HepG2 (cell line): ENCODE measurements around the gene CDR2L. TPM values are rescaled to one million over a fixed set of nuclear protein-coding genes. Genes with fewer than 3 reads are reported as not detected.
A peak's percentile ranks its signal among the peaks of the same experiment; 100 is the strongest.

ENCODE experiments used
- CREM ChIP-seq, 2 experiments: sonication (generic) in 1 of 2; formaldehyde crosslinking in 1 of 2; IDR thresholded peaks; 2 replicates each; pipeline versions ENCODE4 v1.4.0 to v1.6.1; 2016 to 2020; ENCODE audit warnings: antibody characterized with exemption in 1 of 2, mild to moderate bottlenecking in 1 of 2, missing genetic modification reagents in 1 of 2
- KDM5B ChIP-seq: sonication (generic); formaldehyde crosslinking; IDR thresholded peaks from 2 replicates; pipeline ENCODE4 v1.4.0; 2020; ENCODE audit warnings: missing genetic modification reagents, mild to moderate bottlenecking, borderline replicate concordance
- MAF1 ChIP-seq: sonication (generic); formaldehyde crosslinking; IDR thresholded peaks from 2 replicates; pipeline ENCODE4 v1.5.0; 2020; ENCODE audit warnings: missing genetic modification reagents, borderline replicate concordance
- MTA3 ChIP-seq: sonication (generic); formaldehyde crosslinking; IDR thresholded peaks from 2 replicates; pipeline ENCODE4 v1.4.0; 2020; ENCODE audit warnings: missing genetic modification reagents
- MXD4 ChIP-seq: IDR thresholded peaks from 2 replicates; pipeline ENCODE4 v1.6.1; 2016; ENCODE audit warnings: mild to moderate bottlenecking, missing biosample characterization, missing genetic modification reagents
- PAF1 ChIP-seq: IDR thresholded peaks from 2 replicates; pipeline ENCODE4 v1.6.1; 2016; ENCODE audit warnings: missing genetic modification reagents, missing compliant biosample characterization
- PCBP2 ChIP-seq: fragments of 200-400 bp; formaldehyde crosslinking; optimal IDR thresholded peaks from 2 replicates; pipeline ENCODE3; 2018; ENCODE audit warnings: low read length, low read depth; ENCODE audit not compliant: poor library complexity, severe bottlenecking
- PHB2 ChIP-seq: fragments of 450-650 bp; IDR thresholded peaks from 2 replicates; pipeline ENCODE4 v1.6.1; 2018; ENCODE audit not compliant: partially characterized antibody
- PHF21A ChIP-seq: sonication (generic); formaldehyde crosslinking; IDR thresholded peaks from 2 replicates; pipeline ENCODE4 v1.5.0; 2020; ENCODE audit warnings: mild to moderate bottlenecking, missing genetic modification reagents
- SMAD3 ChIP-seq: sonication (generic); formaldehyde crosslinking; IDR thresholded peaks from 2 replicates; pipeline ENCODE4 v1.4.0; 2020; ENCODE audit warnings: missing genetic modification reagents
- TAF1 ChIP-seq: sonication (generic); formaldehyde crosslinking; IDR thresholded peaks from 2 replicates; pipeline ENCODE4 v1.4.0; 2020; ENCODE audit warnings: missing genetic modification reagents
- TCF12 ChIP-seq, 2 experiments: fragments of 450-650 bp in 1 of 2; sonication (generic) in 1 of 2; formaldehyde crosslinking in 1 of 2; IDR thresholded peaks; 2 replicates each; pipeline versions ENCODE4 v1.6.1 to v1.8.0; 2017 to 2022; ENCODE audit warnings: antibody characterized with exemption in 1 of 2, mild to moderate bottlenecking in 1 of 2, missing genetic modification reagents in 1 of 2, moderate library complexity in 1 of 2
- TERF1 ChIP-seq: sonication (generic); formaldehyde crosslinking; IDR thresholded peaks from 2 replicates; pipeline ENCODE4 v1.8.0; 2022; ENCODE audit warnings: mild to moderate bottlenecking, missing genetic modification reagents, moderate library complexity
- TFDP1 ChIP-seq: IDR thresholded peaks from 2 replicates; pipeline ENCODE4 v1.6.1; 2016; ENCODE audit warnings: missing compliant biosample characterization, missing genetic modification reagents, borderline replicate concordance
- ZBTB43 ChIP-seq: sonication (generic); formaldehyde crosslinking; conservative IDR thresholded peaks from 2 replicates; pipeline ENCODE4 v1.4.0; 2020; ENCODE audit warnings: missing genetic modification reagents
- ZFP36L1 ChIP-seq: sonication (generic); formaldehyde crosslinking; IDR thresholded peaks from 2 replicates; pipeline ENCODE4 v1.8.0; 2022; ENCODE audit warnings: mild to moderate bottlenecking, missing genetic modification reagents, moderate library complexity
- ZNF281 ChIP-seq: sonication (generic); formaldehyde crosslinking; IDR thresholded peaks from 2 replicates; pipeline ENCODE4 v1.4.0; 2020; ENCODE audit warnings: missing genetic modification reagents, borderline replicate concordance
- ZNF616 ChIP-seq: sonication (generic); formaldehyde crosslinking; IDR thresholded peaks from 2 replicates; pipeline ENCODE4 v1.5.0; 2020; ENCODE audit warnings: low read depth, mild to moderate bottlenecking, missing genetic modification reagents
- ZNF660 ChIP-seq: sonication (generic); formaldehyde crosslinking; IDR thresholded peaks from 2 replicates; pipeline ENCODE4 v1.5.1; 2020; ENCODE audit warnings: mild to moderate bottlenecking, low read depth, missing genetic modification reagents, borderline replicate concordance
- ZNF839 ChIP-seq: sonication (generic); formaldehyde crosslinking; IDR thresholded peaks from 2 replicates; pipeline ENCODE4 v1.4.0; 2020; ENCODE audit warnings: missing genetic modification reagents, mild to moderate bottlenecking, borderline replicate concordance
- ZSCAN29 ChIP-seq: sonication (generic); formaldehyde crosslinking; conservative IDR thresholded peaks from 2 replicates; pipeline ENCODE4 v1.4.0; 2020; ENCODE audit warnings: mild to moderate bottlenecking, missing genetic modification reagents
- ZSCAN5A ChIP-seq: sonication (generic); formaldehyde crosslinking; IDR thresholded peaks from 2 replicates; pipeline ENCODE4 v1.8.0; 2022; ENCODE audit warnings: mild to moderate bottlenecking, missing genetic modification reagents, borderline replicate concordance
- polyA plus RNA-seq, 8 experiments: library from polyadenylated mRNA; depleted of rRNA in 3 of 8; stranded (reverse) in 7 of 8; unstranded in 1 of 8; fragments of >200 nt; fragmentation: Illumina TruSeq in 4 of 8; extraction: Trizol in 4 of 8; gene quantifications; 2 replicates each; pipeline versions ENCODE4 v1.2.1 to v1.2.3, GENCODE V29; 2011 to 2016; ENCODE audit warnings: low read depth in 4 of 8, missing spikeins in 1 of 8, mixed read lengths in 1 of 8; ENCODE audit not compliant: insufficient read depth in 1 of 8
- total RNA-seq, 5 experiments: library from RNA; depleted of rRNA; stranded (reverse); fragments of >200 nt; fragmentation: Illumina TruSeq; extraction: Trizol; gene quantifications; 2 replicates each; pipeline ENCODE4 v1.2.3, GENCODE V29; 2016; ENCODE audit warnings: low read depth in 1 of 5
- TF ChIP-seq, protein P1 (sequence below): sonication (generic); formaldehyde crosslinking; IDR thresholded peaks from 2 replicates; pipeline ENCODE4 v1.8.1; 2023; ENCODE audit warnings: missing genetic modification reagents, mild to moderate bottlenecking, borderline replicate concordance

The CDR2L gene
- total and polyA plus RNA-seq, 2 of the 13 experiments (the other 11 are each of a cell fraction or from before 2014, with no cell fraction given) = 1.9 to 2.1 TPM

DNA sequence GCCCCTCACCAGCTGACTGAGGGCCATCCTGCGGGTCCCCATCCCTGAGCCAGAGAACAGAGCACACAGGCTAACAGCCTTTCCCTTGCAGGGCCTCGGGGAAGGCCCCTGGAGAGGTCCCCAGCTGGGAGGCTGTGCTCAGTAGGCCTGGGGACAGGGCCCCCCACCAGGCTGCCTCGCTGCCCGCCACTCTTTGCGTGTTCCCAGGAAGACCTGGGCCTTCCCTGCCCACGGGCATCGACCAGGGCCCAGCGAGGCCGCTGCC is 15.7 kb upstream of the CDR2L start (continued):
- TF ChIP-seq ZNF281 (no peak), PCBP2 (no peak), ZNF839 (no peak), MTA3 (CRISPR knock-in tag) (no peak), KDM5B (0 out of 2 replicates have a peak, but pooled peaks have one; percentile 35), PHB2 (no peak), MXD4 (CRISPR knock-in tag) (no peak), TCF12 (IDR thresholded peaks at IDR 0.05) (no peak), TCF12 (CRISPR knock-in tag; IDR thresholded peaks at IDR 0.05) (no peak), MAF1 (CRISPR knock-in tag) (no peak), ZSCAN29 (CRISPR knock-in tag) (no peak), PHF21A (CRISPR knock-in tag) (peak; percentile 40), TAF1 (CRISPR knock-in tag) (no peak), SMAD3 (CRISPR knock-in tag) (no peak), CREM (IDR thresholded peaks at IDR 0.05) (no peak), CREM (CRISPR knock-in tag; IDR thresholded peaks at IDR 0.05) (no peak), PAF1 (CRISPR knock-in tag) (no peak), ZNF616 (no peak), TFDP1 (CRISPR knock-in tag) (no peak), ZNF660 (CRISPR knock-in tag) (no peak), ZFP36L1 (CRISPR knock-in tag) (no peak), ZBTB43 (CRISPR knock-in tag) (0 out of 2 replicates have a peak, but pooled peaks have one; percentile 30), TERF1 (no peak), ZSCAN5A (CRISPR knock-in tag) (no peak)
- TF ChIP-seq, protein P1, sequence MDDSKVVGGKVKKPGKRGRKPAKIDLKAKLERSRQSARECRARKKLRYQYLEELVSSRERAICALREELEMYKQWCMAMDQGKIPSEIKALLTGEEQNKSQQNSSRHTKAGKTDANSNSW = no peak; the same call in 1 of the 2 replicates
